Omental fat pad (tissue), 4 donors: ENCODE measurements around the gene RGS13. TPM values are rescaled to one million over a fixed set of nuclear protein-coding genes. Genes with fewer than 3 reads are reported as not detected.

ENCODE experiments used
- ATAC-seq: fragments of 150-250 bp; one replicate; pipeline ENCODE4 v1.9.1; 2016; ENCODE audit warnings: mild to moderate bottlenecking, moderate library complexity; ENCODE audit not compliant: low FRiP score
- DNase-seq: peaks from one replicate; pipeline ENCODE4 v3.0.0-alpha.2; 2019; ENCODE audit warnings: low spot score
- total RNA-seq, 4 donors: library from RNA; depleted of rRNA; stranded (reverse); fragments of >200 nt; gene quantifications; one replicate each; pipeline ENCODE4 v1.1.0, GENCODE V29; 2016
- TF ChIP-seq, protein P1 (sequence below), 3 donors: fragments of 450-650 bp; IDR thresholded peaks; one replicate each; pipeline ENCODE4 v1.5.1; 2016 to 2017; ENCODE audit warnings: antibody characterized with exemption in 3 of 3, mild to moderate bottlenecking in 3 of 3, moderate library complexity in 2 of 3

RGS13 gene
- total RNA-seq, 4 donors from 2014 or later, result 0.60 to 0.65 (median 0.63) TPM; not detected in 1

DNA sequence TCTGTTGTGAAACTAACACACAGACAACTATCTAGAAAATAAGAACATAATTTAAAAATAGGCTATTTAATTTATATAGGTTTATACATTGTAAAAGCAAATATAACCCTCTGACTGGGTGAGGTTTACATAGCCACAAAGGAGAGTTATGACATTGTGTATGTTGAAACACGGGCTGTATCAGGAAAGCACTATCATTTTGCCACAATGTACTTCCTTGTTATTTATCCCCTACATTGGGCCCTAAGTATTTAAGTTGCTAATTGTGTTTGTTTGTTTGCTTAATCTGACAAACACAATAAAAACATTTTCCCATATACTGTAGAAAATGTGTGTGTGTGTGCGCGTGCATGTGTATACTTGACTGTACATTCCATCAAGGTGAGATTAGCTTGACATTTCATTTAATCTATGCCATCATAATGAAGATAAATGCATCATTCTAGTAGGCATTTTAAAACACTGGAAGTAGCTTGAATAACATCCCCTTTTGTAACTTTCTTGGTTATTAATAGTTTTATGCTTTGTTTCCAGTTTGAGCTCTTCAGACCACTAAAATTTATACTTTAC, 72.1 kb downstream of the RGS13 start:
- ATAC-seq (no peak), DNase-seq (no peak)
- TF ChIP-seq, protein P1, sequence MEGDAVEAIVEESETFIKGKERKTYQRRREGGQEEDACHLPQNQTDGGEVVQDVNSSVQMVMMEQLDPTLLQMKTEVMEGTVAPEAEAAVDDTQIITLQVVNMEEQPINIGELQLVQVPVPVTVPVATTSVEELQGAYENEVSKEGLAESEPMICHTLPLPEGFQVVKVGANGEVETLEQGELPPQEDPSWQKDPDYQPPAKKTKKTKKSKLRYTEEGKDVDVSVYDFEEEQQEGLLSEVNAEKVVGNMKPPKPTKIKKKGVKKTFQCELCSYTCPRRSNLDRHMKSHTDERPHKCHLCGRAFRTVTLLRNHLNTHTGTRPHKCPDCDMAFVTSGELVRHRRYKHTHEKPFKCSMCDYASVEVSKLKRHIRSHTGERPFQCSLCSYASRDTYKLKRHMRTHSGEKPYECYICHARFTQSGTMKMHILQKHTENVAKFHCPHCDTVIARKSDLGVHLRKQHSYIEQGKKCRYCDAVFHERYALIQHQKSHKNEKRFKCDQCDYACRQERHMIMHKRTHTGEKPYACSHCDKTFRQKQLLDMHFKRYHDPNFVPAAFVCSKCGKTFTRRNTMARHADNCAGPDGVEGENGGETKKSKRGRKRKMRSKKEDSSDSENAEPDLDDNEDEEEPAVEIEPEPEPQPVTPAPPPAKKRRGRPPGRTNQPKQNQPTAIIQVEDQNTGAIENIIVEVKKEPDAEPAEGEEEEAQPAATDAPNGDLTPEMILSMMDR (IDR thresholded peaks at IDR 0.05), result no peak

DNA sequence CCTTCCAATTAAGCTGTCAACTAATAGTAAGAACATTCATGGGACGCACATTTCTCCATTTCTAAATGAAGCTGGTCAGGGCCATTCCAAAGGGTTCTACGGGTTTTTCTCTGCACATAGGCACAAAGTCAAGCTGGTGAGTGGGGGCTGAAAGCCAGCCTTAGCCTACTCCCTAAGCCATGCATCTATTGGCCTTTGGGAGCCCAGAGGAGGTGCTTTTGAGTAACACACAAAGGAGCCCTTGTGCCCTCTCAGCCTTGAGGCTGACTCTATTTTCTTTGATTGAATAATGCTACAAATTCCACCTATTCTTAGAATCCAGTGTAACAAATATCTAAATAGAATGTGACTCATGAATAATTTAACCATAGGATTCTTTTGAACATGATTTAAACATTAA, 73.6 kb downstream of the RGS13 start:
- DNase-seq (no peak), ATAC-seq (no peak)
- TF ChIP-seq, protein P1 (IDR thresholded peaks at IDR 0.05), result no peak

Other genes with a start within 250 kb of the RGS13 start
- 10 to 100 TPM; 28.4 to 63.6 (median 47.1) TPM for gene RGS1, start 60.4 kb upstream of the RGS13 start, total RNA-seq
- gene RGS2, start 172.9 kb downstream of the RGS13 start, total RNA-seq, result 100 to 1,000 TPM in 3 of 4 donors, 10 to 100 TPM in 1; 92.2 to 375 (median 140) TPM